ENCODE results near the gene CEMIP. TPM values are rescaled to one million over a fixed set of nuclear protein-coding genes. Genes with fewer than 3 reads are reported as not detected.
A peak's percentile ranks its signal among the peaks of the same experiment; 100 is the strongest.

The CEMIP gene
- total RNA-seq, 1 experiment from 2014 or later, result 0.68 TPM

DNA sequence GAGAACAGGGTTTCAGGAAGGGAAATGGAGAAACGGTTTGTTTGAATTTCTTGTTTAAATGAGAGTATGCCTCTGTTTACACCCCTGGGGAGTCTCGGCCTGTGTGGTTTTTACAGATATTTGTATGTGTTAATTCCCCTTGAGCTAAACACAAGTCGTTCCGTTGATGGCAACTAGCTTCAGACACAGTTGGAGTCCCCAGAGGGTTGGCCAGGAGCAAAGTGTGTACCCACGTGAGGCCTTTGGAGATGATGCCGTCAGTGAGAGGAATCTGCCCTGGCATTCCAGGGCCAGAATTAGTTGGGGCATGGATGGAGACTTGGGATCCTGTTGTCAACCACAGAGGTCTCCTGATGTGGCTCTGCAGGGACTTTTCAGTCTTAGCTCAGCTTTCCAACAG is 44.0 kb downstream of the CEMIP start:
- no peak for DNase-seq (ENCODE audit: low spot score)

- no peak for DNase-seq (ENCODE audit: low spot score)
Measured at GRCh38 chr15:80823995-80824394, 44.8 kb downstream of the CEMIP start.

DNA sequence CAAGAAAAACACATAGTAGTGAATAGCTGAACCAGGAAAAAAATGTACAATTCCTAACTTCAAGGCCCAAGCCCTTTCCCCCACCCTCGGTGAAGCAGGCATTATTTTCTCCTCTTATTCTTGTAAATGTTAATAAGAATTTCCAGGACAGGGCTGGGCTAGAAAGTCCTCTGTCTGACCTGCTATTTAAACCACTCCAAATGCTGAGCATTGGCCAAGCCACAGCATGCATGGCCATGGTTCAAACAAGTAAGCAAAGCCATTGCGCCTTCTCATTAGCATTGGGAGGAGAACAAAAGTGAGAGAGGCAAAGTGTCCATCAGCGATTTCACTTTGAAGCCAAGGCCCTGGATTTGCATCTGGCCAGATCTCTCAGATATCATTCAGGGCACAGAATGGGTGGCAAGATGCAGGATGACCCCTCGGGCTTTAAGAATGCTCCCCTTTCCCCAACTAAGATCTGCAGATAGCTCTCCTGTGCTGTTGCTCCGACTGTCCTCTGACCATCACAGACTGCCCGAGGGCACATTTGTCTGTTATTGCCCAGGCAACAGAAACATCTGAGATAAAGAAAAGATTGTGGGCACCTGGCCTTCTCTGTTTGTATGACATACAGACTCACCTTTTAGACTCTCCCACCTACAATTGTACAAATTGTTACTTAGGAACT is 46.3 kb downstream of the CEMIP start:
- DNase-seq (ENCODE audit: low spot score), result no peak

DNA sequence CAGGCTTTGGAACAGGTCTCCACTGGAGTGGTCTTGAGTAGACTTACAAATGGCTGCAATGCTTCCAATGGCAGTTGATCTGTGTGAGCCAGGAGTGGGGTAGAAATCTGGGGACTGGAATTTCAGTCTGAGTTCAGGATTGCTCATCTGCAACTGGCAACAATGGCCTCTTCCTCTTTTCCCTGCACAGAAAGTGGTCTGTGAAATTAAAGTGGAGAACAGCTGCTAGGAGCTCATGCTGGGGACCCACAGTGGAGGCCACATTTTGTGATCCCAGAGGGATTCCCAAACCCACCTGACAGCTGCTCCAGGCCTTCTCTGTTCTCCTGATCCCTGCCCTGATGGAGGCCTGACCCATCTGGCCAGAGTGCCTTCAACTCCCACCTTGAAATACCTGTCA is 49.6 kb downstream of the CEMIP start:
- DNase-seq (ENCODE audit: low spot score), result no peak

GRCh38 chr15:80830677-80831076 is 51.5 kb downstream of the CEMIP start:
- no peak for DNase-seq (ENCODE audit: low spot score)

DNA sequence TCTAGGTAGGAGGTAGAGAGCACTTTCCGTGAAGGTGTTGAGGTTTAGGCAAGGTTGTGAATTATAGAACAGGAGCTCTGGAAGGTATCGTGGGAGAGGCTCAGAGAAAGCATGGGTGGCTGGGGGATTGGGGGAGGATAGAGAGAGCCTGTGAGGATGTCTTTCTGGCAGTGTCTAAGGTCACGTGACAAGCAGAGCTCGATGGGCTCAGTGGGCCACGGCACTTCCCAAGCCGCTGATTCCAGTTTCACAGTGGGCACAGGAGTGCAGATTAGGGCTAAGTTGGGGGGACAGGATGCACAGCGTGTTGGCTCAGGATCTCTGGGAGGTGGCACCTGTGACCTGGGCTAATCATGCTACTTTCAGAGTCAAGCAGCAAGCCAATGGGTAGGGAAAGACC is 52.0 kb downstream of the CEMIP start:
- no peak for DNase-seq (ENCODE audit: low spot score)

- DNase-seq (ENCODE audit: low spot score), result no peak
Measured at GRCh38 chr15:80831606-80832224, 52.5 kb downstream of the CEMIP start.

DNA sequence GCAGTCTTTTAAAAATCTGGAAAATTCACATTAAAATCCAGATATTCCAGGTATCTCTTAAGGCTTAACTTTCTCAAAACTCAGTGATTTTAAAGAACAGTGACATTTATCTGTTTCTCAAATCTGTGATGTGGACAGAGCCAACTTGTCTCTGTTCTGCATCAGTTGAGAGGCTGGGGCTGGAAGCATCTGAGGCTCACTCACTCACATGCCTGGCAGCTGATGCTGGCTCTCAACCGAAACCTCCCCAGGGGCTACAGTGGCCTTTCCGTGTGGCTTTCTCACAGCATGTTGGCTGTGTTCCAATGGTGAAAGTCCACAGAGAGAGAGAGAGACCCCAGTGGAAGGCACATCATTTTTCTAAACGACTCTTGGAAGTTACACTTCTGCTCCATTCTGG is 53.5 kb downstream of the CEMIP start:
- no peak for DNase-seq (ENCODE audit: low spot score)

DNA sequence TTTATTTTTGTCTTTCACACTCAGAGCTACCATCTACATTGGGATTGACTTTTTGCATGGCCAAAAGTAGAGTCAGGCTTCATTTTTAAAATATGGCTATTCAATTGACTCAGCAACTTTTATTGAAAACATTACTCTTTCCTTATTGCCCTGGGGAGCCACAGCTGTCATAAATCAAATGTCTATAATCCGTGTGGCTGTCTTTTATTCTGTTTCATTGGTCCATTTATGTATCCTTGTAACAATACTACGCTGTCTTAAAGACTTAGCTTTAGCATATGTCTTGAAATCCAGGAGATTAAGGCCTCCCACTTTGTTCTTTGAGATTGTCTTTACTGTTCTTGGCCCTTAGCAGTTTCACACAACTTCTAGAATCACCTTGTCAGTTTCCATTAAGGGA is 55.2 kb downstream of the CEMIP start:
- DNase-seq (ENCODE audit: low spot score), result no peak

DNA sequence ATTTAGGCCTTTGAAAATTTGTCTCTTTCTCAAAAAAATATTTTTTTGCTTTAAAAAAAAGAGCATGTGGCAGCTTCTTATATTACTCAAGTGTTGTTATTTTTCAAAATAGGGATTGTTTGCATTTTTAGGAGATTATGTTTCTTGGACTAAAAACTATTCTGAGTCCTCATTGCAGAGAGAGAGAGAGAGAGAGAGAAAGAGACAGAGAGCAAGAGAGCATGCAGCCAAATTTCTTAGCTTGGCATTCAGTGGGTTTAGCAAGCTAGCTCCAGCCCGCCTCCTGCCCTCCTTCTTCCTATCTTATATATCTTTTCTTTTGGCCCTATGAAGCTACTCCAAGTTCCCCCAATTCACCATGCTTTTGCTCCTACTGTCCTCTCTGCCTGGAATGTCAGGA is 55.7 kb downstream of the CEMIP start:
- DNase-seq (ENCODE audit: low spot score), result no peak

DNA sequence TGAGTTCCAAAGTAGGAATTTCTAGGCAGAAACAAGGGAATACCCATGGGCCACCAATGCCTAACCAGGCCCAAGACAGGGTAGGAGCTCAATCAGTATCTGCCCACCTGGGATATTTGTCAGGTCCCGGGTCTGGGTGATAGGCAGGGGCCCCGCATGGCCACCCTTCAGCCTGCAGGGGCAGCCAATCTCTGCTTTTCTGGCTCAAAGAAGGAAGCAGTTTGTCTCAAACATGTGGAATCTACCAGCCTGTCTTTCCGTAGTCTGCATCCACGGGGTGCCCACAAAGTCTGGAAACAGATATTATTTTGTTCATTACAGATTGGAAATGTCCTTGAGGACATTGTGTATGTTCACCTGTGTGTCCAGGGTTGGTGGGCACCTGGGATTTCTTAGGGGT is 56.2 kb downstream of the CEMIP start:
- DNase-seq (ENCODE audit: low spot score), result no peak

GRCh38 chr15:80836223-80836622 is 57.1 kb downstream of the CEMIP start:
- no peak for DNase-seq (ENCODE audit: low spot score)

GRCh38 chr15:80837006-80837405 is 57.8 kb downstream of the CEMIP start:
- DNase-seq (ENCODE audit: low spot score), result no peak

DNA sequence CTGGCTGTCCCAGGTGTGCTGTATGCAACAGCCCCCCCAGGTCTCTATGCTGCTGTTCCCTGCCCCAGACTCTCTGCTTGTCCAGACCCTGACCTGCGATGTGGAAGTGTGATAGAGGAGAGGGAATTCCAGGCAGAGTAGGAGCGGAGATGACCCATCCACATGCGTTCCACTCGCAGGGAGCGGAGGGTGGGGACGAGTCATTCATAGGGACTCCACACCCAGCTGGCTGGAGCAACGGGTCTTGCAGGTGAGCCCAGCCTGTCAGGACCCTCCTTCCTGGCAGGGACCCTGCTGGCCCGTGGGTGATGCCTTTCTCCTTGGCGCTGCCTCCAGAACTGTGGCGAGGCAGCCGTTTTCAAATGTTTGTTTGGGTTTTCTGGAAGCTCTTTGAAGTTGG is 58.8 kb downstream of the CEMIP start:
- DNase-seq (ENCODE audit: low spot score), result no peak

GRCh38 chr15:80838666-80839065 is 59.5 kb downstream of the CEMIP start:
- no peak for DNase-seq (ENCODE audit: low spot score)

GRCh38 chr15:80839764-80840130 is 60.6 kb downstream of the CEMIP start:
- no peak for DNase-seq (ENCODE audit: low spot score)

DNA sequence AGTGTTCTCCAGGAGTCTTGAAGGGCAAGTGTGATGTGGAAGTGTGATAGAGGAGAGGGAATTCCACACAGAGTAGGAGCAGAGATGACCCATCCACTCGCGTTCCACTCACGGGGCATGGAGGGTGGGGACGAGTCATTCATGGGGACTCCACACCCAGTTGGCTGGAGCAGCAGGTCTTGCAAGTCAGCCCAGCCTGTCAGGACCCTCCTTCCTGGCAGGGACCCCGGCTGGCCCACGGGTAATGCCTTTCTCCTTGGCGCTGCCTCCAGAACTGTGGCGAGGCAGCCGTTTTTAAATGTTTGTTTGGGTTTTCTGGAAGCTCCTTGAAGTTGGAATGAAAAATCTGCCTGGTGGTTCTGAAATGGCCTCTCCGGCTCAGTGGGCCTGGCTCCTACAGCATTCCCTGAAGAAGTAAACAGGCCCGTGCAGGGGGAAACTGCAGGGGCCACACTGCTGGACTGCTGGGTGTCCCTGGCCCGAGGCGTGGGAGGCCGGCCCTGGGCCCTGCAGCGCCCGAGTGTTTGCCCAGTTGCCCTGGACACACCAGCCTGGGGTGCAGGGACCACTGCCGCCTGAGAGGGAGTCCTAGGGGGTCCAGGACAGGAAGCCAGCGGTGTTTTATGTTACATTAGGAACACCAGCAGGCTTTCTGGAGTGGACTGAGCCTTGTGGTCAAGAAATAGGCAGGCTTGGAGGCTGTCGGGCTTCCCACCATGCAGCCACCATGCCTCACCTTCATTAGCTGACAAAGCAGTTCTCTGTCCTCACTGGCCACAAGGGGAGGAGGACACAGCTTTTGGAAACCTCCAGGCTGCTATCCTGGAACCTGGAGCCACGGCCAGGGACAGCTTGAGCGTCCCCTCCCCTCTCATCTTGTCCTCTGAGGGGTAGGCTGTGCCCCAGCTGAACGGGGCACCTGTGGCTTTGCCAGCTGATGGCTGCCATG is 61.3 kb downstream of the CEMIP start:
- DNase-seq (ENCODE audit: low spot score), result no peak

DNA sequence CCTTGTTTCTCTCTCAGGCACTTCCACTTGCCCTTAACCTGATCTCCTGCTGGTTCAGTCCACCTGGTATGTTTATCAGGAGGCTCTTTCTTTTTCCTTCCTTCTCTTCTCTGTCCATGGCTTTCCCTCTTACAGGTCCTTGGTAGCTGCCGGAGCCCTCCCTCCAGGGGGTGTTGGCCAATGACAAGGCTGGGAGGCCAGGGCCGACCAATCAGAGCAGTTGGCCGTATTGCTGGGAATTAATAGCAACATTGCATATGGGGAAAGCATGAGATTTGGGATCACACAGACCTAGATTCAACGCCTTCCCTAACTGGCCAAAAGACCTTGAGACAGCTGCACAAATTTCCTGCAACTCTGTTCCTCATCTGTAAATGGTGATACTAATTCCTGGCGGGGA is 62.4 kb downstream of the CEMIP start:
- no peak for DNase-seq (ENCODE audit: low spot score)

DNA sequence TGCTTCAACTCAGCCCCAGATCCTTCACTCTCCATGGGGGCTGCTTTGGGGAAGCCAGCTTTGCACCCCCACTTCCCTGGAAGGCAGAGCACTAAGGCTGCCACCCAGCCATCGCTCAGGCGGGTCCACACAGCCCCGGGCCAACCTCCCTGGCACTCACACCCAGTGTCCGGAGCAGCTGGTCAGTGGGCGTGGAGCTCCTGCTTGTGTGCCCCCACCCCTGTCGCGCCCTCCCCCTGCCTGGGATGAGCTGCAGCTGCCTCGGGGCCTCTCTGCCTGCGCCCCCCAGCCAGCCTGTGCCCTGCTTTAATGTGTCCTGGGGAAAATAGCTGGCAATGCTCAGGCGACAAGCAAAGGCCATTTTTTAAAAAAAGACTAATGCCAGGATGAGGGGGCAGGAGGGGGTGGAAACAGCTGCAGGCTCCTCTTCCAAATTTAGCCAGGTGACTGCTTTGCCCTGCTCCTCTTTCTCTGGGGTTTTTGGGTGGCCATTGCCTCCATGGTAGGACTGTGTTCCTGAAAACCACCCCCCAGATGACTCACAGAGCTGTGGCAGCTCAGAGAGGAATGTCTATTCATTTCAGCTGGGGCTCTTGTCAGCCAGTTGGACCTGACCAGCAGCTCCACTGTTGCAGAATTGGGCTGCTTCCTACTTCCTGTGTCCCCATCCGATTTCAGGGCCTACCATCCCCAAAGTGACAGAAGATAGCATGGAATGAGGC is 65.0 kb downstream of the CEMIP start:
- no peak for DNase-seq (ENCODE audit: low spot score)

- DNase-seq (ENCODE audit: low spot score), result no peak
Measured at GRCh38 chr15:80846031-80846815, 67.1 kb downstream of the CEMIP start.

- DNase-seq (ENCODE audit: low spot score), result peak; percentile 81
Measured at GRCh38 chr15:80849308-80849707, 70.1 kb downstream of the CEMIP start.

All from H4 (cell line).